A549 (cell line): ENCODE measurements around the gene FAM170B. TPM values are rescaled to one million over a fixed set of nuclear protein-coding genes. Genes with fewer than 3 reads are reported as not detected.

ENCODE experiments used
- ATAC-seq, 2 experiments: fragments of 200-7000 bp in 1 of 2; fragments of >200 bp in 1 of 2; cut with Nextera tagmentation in 1 of 2; cut with Tn5 transposase in 1 of 2; 3 replicates each; pipeline versions ENCODE4 v1.8.0 to v1.9.1; 2018 to 2020; ENCODE audit warnings: mild to moderate bottlenecking in 1 of 2, moderate library complexity in 1 of 2
- CTCF ChIA-PET: fragments of 300-600 bp; sonication (Branson Sonifier 250); formaldehyde crosslinking; extraction: SDS; loops from one replicate; lab custom pipeline; 2021; ENCODE audit warnings: antibody characterized with exemption, inconsistent platforms; lab: Yijun Ruan, JAX
- POLR2A ChIA-PET: fragments of 350-600 bp; formaldehyde crosslinking; extraction: SDS; loops from one replicate; lab custom pipeline; 2021; ENCODE audit warnings: antibody characterized with exemption, inconsistent platforms; lab: Yijun Ruan, JAX
- DNase-seq, 2 experiments: peaks; one replicate each; pipeline versions ENCODE4 v3.0.0 to v3.0.0-alpha.2; 2011 to 2016; ENCODE audit warnings: low read depth in 1 of 2, low spot score in 1 of 2
- FAIRE-seq: peaks from 2 replicates; lab custom pipeline; 2011; peaks lifted over from hg19 to GRCh38; lab: Jason Lieb, UNC
- H3K27ac ChIP-seq, 2 experiments: fragments of >200 bp; sonication (Bioruptor Twin); formaldehyde crosslinking; 3 replicates each; pipeline ENCODE4 v1.5.1; 2016 to 2017
- H3K4me1 ChIP-seq: fragments of >200 bp; sonication (Bioruptor Twin); formaldehyde crosslinking; 3 replicates; pipeline ENCODE4 v1.6.1; 2016
- H3K4me2 ChIP-seq: fragments of >200 bp; sonication (Bioruptor Twin); formaldehyde crosslinking; 3 replicates; pipeline ENCODE4 v1.6.1; 2016
- H3K4me3 ChIP-seq: fragments of >200 bp; sonication (Bioruptor Twin); formaldehyde crosslinking; 3 replicates; pipeline ENCODE4 v1.5.1; 2016
- H3K9me3 ChIP-seq: fragments of >200 bp; sonication (Bioruptor Twin); formaldehyde crosslinking; 3 replicates; pipeline ENCODE4 v1.6.1; 2016
- ATOH8 ChIP-seq: fragments of 250-450 bp; sonication (Bioruptor Pico); IDR thresholded peaks from 2 replicates; pipeline ENCODE4 v1.5.0; 2020; ENCODE audit warnings: low read depth, mild to moderate bottlenecking, moderate library complexity
- CBX2 ChIP-seq: fragments of 200-600 bp; sonication (generic); IDR thresholded peaks from 2 replicates; pipeline ENCODE4 v1.6.1; 2016; ENCODE audit warnings: low read depth, mild to moderate bottlenecking, borderline replicate concordance
- CBX8 ChIP-seq: fragments of 200-600 bp; sonication (generic); IDR thresholded peaks from 2 replicates; pipeline ENCODE4 v1.6.1; 2016
- CEBPB ChIP-seq, 2 experiments: fragments of >200 bp in 1 of 2; sonication (Bioruptor Twin) in 1 of 2; formaldehyde crosslinking in 1 of 2; IDR thresholded peaks; 2 replicates each; pipeline ENCODE4 v1.6.1; 2012 to 2016
- CHD4 ChIP-seq: fragments of 200-600 bp; sonication (generic); IDR thresholded peaks from 2 replicates; pipeline ENCODE4 v1.6.1; 2016; ENCODE audit warnings: antibody characterized with exemption, mild to moderate bottlenecking, borderline replicate concordance
- HEYL ChIP-seq: fragments of 250-450 bp; sonication (Bioruptor Pico); IDR thresholded peaks from 2 replicates; pipeline ENCODE4 v1.8.0; 2021; ENCODE audit warnings: mild to moderate bottlenecking, moderate library complexity
- HOXB5 ChIP-seq: fragments of 250-450 bp; sonication (Bioruptor Pico); IDR thresholded peaks from 2 replicates; pipeline ENCODE4 v1.5.0; 2020; ENCODE audit warnings: mild to moderate bottlenecking, moderate library complexity
- KDM1A ChIP-seq: fragments of 200-600 bp; sonication (generic); IDR thresholded peaks from 2 replicates; pipeline ENCODE4 v1.6.1; 2016; ENCODE audit warnings: low read depth, mild to moderate bottlenecking
- KDM5A ChIP-seq: fragments of 200-600 bp; sonication (generic); IDR thresholded peaks from 2 replicates; pipeline ENCODE4 v1.6.1; 2016; ENCODE audit warnings: antibody characterized with exemption, mild to moderate bottlenecking
- MAFK ChIP-seq: fragments of 450-650 bp; IDR thresholded peaks from 2 replicates; pipeline ENCODE4 v1.6.1; 2014; ENCODE audit not compliant: partially characterized antibody
- RARB ChIP-seq: fragments of 250-450 bp; sonication (Bioruptor Pico); IDR thresholded peaks from 2 replicates; pipeline ENCODE4 v1.8.0; 2021; ENCODE audit warnings: mild to moderate bottlenecking, moderate library complexity
- REST ChIP-seq: fragments of 200-600 bp; sonication (generic); IDR thresholded peaks from 2 replicates; pipeline ENCODE4 v1.6.1; 2016; ENCODE audit warnings: antibody characterized with exemption, mild to moderate bottlenecking, moderate library complexity
- RFX5 ChIP-seq: fragments of 450-650 bp; IDR thresholded peaks from 2 replicates; pipeline ENCODE4 v1.7.1; 2014; ENCODE audit warnings: antibody characterized with exemption, mild to moderate bottlenecking, moderate library complexity
- RNF2 ChIP-seq: fragments of 200-600 bp; sonication (generic); IDR thresholded peaks from 2 replicates; pipeline ENCODE4 v1.6.1; 2016; ENCODE audit warnings: low read depth, mild to moderate bottlenecking, antibody characterized with exemption, moderate library complexity, borderline replicate concordance
- TP53 ChIP-seq: fragments of 250-450 bp; sonication (Bioruptor Pico); IDR thresholded peaks from 2 replicates; pipeline ENCODE4 v1.5.0; 2021; ENCODE audit warnings: mild to moderate bottlenecking, moderate library complexity
- ZNF302 ChIP-seq: fragments of 250-450 bp; sonication (Bioruptor Pico); IDR thresholded peaks from 2 replicates; pipeline ENCODE4 v1.9.0; 2021; ENCODE audit warnings: inconsistent platforms, mild to moderate bottlenecking, moderate library complexity
- ZSCAN20 ChIP-seq: fragments of 250-450 bp; sonication (Bioruptor Pico); IDR thresholded peaks from 2 replicates; pipeline ENCODE4 v1.8.0; 2022; ENCODE audit warnings: mild to moderate bottlenecking, moderate library complexity
- WGBS: methylation state at CpG from one replicate; pipeline ENCODE4 v1.1.6; 2017; ENCODE audit errors: missing lambda C conversion rate; 5-methylcytosine and 5-hydroxymethylcytosine counted together
- polyA plus RNA-seq, 4 experiments: library from polyadenylated mRNA; depleted of rRNA in 3 of 4; stranded (reverse); fragments of >200 nt; fragmentation: RNase III in 1 of 4; extraction: RNeasy Plus Mini Kit Qiagen cat#74134 plus additional on column Dnase treatment in 1 of 4; gene quantifications; 2 replicates in 3 of 4; 3 replicates in 1 of 4; pipeline ENCODE4 v1.2.3, GENCODE V29; 2011 to 2017
- TF ChIP-seq, protein P1 (sequence below): fragments of >200 bp; sonication (Bioruptor Twin); formaldehyde crosslinking; IDR thresholded peaks from 3 replicates; pipeline ENCODE4 v1.5.1; 2016
- TF ChIP-seq, protein P2 (sequence below): fragments of 450-650 bp; IDR thresholded peaks from 2 replicates; pipeline ENCODE4 v1.6.1; 2014; ENCODE audit warnings: antibody characterized with exemption

FAM170B gene
- polyA plus RNA-seq, 2 of the 4 experiments (the other 2 are of a cell fraction): not detected

DNA sequence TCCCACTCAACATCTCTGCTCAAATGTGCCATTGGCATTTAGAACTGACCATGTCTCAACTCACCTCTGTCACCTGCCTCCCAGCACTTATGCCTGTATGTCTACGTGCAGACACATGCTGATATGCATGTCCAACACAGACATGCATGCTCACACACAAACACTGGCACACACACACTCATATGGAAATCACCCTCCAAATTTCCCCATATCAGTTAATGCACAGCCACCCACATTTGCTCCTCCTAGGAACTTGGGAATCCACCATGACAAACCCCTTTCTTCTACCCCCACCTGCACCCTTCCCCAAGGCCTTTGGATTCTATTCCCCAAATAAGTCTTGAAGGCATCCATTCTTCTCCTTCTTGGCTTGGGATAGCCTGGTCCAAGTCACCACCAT, 4.4 kb downstream of the FAM170B start:
- TF ChIP-seq RNF2: no peak
- no peak for TF ChIP-seq ZSCAN20 (CRISPR knock-in tag)
- TF ChIP-seq KDM5A: no peak
- no peak for TF ChIP-seq RFX5
- no peak for TF ChIP-seq CBX8
- no peak for TF ChIP-seq ZNF302 (CRISPR knock-in tag)
- TF ChIP-seq CBX2: no peak
- TF ChIP-seq ATOH8: no peak
- no peak for TF ChIP-seq CHD4
- no peak for TF ChIP-seq HOXB5 (CRISPR knock-in tag)
- no peak for TF ChIP-seq TP53 (CRISPR knock-in tag)
- no peak overlapping the region for H3K4me2 ChIP-seq
- no peak overlapping the region for H3K4me3 ChIP-seq
- H3K9me3 ChIP-seq: no peaks in the 10 kb centered on the region
- ATAC-seq (no peak), DNase-seq (no peak), FAIRE-seq (no peak)
- no peaks in the 10 kb centered on the region for H3K4me1 ChIP-seq
- CTCF ChIA-PET: no interaction called here
- WGBS: 0% methylated on average over 1 of the region's 1 CpG
- no peak overlapping the region for H3K27ac ChIP-seq
- POLR2A ChIA-PET: no interaction called here

DNA sequence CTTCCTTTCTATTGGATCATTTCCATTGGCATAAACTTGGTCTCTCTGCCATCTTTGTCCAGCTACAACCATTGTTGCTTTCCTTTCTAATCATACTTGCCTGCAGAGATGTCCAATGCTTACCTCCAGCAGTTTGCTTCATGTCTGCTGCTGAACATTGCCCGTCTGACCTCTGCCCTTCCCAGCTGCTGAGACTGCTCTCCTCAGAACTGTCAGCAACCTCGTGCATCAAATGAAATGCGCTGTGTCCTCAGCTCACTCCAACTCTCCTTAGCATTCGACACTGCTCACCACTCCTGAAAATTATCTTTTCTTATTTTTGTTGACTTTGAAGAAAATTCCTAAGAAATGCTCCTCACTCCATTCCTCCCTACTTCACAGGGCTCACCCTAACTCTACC, 5.0 kb downstream of the FAM170B start:
- TF ChIP-seq, protein P1, sequence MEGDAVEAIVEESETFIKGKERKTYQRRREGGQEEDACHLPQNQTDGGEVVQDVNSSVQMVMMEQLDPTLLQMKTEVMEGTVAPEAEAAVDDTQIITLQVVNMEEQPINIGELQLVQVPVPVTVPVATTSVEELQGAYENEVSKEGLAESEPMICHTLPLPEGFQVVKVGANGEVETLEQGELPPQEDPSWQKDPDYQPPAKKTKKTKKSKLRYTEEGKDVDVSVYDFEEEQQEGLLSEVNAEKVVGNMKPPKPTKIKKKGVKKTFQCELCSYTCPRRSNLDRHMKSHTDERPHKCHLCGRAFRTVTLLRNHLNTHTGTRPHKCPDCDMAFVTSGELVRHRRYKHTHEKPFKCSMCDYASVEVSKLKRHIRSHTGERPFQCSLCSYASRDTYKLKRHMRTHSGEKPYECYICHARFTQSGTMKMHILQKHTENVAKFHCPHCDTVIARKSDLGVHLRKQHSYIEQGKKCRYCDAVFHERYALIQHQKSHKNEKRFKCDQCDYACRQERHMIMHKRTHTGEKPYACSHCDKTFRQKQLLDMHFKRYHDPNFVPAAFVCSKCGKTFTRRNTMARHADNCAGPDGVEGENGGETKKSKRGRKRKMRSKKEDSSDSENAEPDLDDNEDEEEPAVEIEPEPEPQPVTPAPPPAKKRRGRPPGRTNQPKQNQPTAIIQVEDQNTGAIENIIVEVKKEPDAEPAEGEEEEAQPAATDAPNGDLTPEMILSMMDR: no peak
- TF ChIP-seq REST (no peak), CEBPB (IDR thresholded peaks at IDR 0.05) (no peak), KDM5A (no peak), RARB (CRISPR knock-in tag) (no peak), HEYL (CRISPR knock-in tag) (no peak), KDM1A (no peak), MAFK (no peak)
- TF ChIP-seq, protein P2, sequence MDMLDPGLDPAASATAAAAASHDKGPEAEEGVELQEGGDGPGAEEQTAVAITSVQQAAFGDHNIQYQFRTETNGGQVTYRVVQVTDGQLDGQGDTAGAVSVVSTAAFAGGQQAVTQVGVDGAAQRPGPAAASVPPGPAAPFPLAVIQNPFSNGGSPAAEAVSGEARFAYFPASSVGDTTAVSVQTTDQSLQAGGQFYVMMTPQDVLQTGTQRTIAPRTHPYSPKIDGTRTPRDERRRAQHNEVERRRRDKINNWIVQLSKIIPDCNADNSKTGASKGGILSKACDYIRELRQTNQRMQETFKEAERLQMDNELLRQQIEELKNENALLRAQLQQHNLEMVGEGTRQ: no peak
- Histone ChIP-seq H3K4me3 (no peak overlapping the region), H3K27ac (no peak overlapping the region), H3K9me3 (no peaks in the 10 kb centered on the region), H3K4me1 (no peaks in the 10 kb centered on the region), H3K4me2 (no peak overlapping the region)
- FAIRE-seq: no peak
- POLR2A ChIA-PET: no interaction called here
- WGBS: 7% methylated on average over 4 of the region's 4 CpGs
- no peak for ATAC-seq
- DNase-seq: no peak
- CTCF ChIA-PET: interaction anchor here (0.9 kb wide), 1 partner anchor 11 kb away, joined by 3 read pairs; no protein-coding TSS in a partner anchor
